ENCODE measurements around the gene SLC24A5. TPM values are rescaled to one million over a fixed set of nuclear protein-coding genes. Genes with fewer than 3 reads are reported as not detected.

The SLC24A5 gene
- total RNA-seq, 1 experiment from 2014 or later: not detected

- no peaks in the 10 kb centered on the region for H3K9me3 ChIP-seq (ENCODE audit: control insufficient read depth, insufficient read depth, low read depth, low read length)
- TF ChIP-seq TCF7L2 (IDR thresholded peaks at IDR 0.05; ENCODE audit: low read depth, low read length): no peak
- no peak for TF ChIP-seq CTCF (IDR thresholded peaks at IDR 0.05)
- TF ChIP-seq SIN3A (IDR thresholded peaks at IDR 0.05; ENCODE audit: borderline replicate concordance, insufficient read depth, low read depth, low read length): no peak
- no peak for TF ChIP-seq REST (IDR thresholded peaks at IDR 0.05; ENCODE audit: insufficient read depth in 1 of 2, low read depth in 2 of 2, low read length in 1 of 2)
- no peak for TF ChIP-seq POLR2AphosphoS5 (IDR thresholded peaks at IDR 0.05; ENCODE audit: low read depth, low read length)
- ATAC-seq (no peak), DNase-seq (ENCODE audit: low read depth, low spot score) (no peak)
- H3K4me1 ChIP-seq (ENCODE audit: control insufficient read depth, insufficient read depth, low read length): no peaks in the 10 kb centered on the region; the same call in 1 of the 2 replicates
- no peaks in the 10 kb centered on the region for H3K27me3 ChIP-seq (ENCODE audit: control insufficient read depth, insufficient read depth, low read length)
- H3K36me3 ChIP-seq (ENCODE audit: control insufficient read depth, insufficient read depth, low read length): peaks cover 8% of the 10 kb centered on the region; the same call in 1 of the 2 replicates
- ChIA-PET POLR2A (no interaction called here), CTCF (no interaction called here)
- H3K27ac ChIP-seq (ENCODE audit: low read length): no peak overlapping the region
- no peak overlapping the region for H3K4me3 ChIP-seq (ENCODE audit: low read depth in 2 of 2, low read length in 2 of 2)
- in situ Hi-C loops (cut with HindIII; ENCODE audit: low pct_unique_long_range_greater_than_20kb, low sequenced_read_pairs) (no loop called here), intact Hi-C loops (cut with micrococcal nuclease; ENCODE audit: unreplicated experiment) (no loop called here)
- BruUV-seq (replicated peaks): no TSS peak
Observed at GRCh38 chr15:48170981-48171380, 50.2 kb downstream of the SLC24A5 start.

GRCh38 chr15:48175126-48175525 lies 54.3 kb downstream of the SLC24A5 start:
- CTCF ChIA-PET: no interaction called here
- Histone ChIP-seq H3K36me3 (ENCODE audit: control insufficient read depth, insufficient read depth, low read length) (no peaks in the 10 kb centered on the region), H3K9me3 (ENCODE audit: control insufficient read depth, insufficient read depth, low read depth, low read length) (no peaks in the 10 kb centered on the region), H3K4me3 (ENCODE audit: low read depth in 2 of 2, low read length in 2 of 2) (no peak overlapping the region), H3K27me3 (ENCODE audit: control insufficient read depth, insufficient read depth, low read length) (no peaks in the 10 kb centered on the region), H3K4me1 (ENCODE audit: control insufficient read depth, insufficient read depth, low read length) (peaks cover 14% of the 10 kb centered on the region; the same call in 1 of the 2 replicates), H3K27ac (ENCODE audit: low read length) (no peak overlapping the region)
- no peak for ATAC-seq
- intact Hi-C loops (cut with micrococcal nuclease; ENCODE audit: unreplicated experiment) (no loop called here), in situ Hi-C loops (cut with HindIII; ENCODE audit: low pct_unique_long_range_greater_than_20kb, low sequenced_read_pairs) (no loop called here)
- POLR2A ChIA-PET: no interaction called here
- TF ChIP-seq CTCF (IDR thresholded peaks at IDR 0.05) (no peak), TCF7L2 (IDR thresholded peaks at IDR 0.05; ENCODE audit: low read depth, low read length) (no peak), REST (IDR thresholded peaks at IDR 0.05; ENCODE audit: insufficient read depth in 1 of 2, low read depth in 2 of 2, low read length in 1 of 2) (no peak), SIN3A (IDR thresholded peaks at IDR 0.05; ENCODE audit: borderline replicate concordance, insufficient read depth, low read depth, low read length) (no peak), POLR2AphosphoS5 (IDR thresholded peaks at IDR 0.05; ENCODE audit: low read depth, low read length) (no peak)
- DNase-seq (ENCODE audit: low read depth, low spot score): no peak
- BruUV-seq (replicated peaks): no TSS peak

Data from Panc1 (cell line).